ENCODE data around the gene SNRPA1. TPM values are rescaled to one million over a fixed set of nuclear protein-coding genes. Genes with fewer than 3 reads are reported as not detected.

SNRPA1 gene
- total and polyA plus RNA-seq, 9 of the 15 experiments (the other 6 are each of a cell fraction or from before 2014, with no cell fraction given) = 62.7 to 245 (median 189) TPM

GRCh38 chr15:101255615-101256241 lies 39.3 kb downstream of the SNRPA1 start (continued):
- TF ChIP-seq CHCHD3 (CRISPR knock-in tag; IDR thresholded peaks at IDR 0.05) (no peak), RBM25 (IDR thresholded peaks at IDR 0.05; ENCODE audit: low read depth, low read length, severe bottlenecking) (no peak), MTA3 (IDR thresholded peaks at IDR 0.05; ENCODE audit: borderline replicate concordance) (peak; percentile 91; the same call in 1 of the 2 replicates), TCF15 (CRISPR knock-in tag; IDR thresholded peaks at IDR 0.05) (no peak), SUPT5H (IDR thresholded peaks at IDR 0.05) (no peak), SRSF7 (optimal IDR thresholded peaks at IDR 0.05; ENCODE audit: low read depth, low read length) (no peak), ZNF778 (CRISPR knock-in tag; IDR thresholded peaks at IDR 0.05) (no peak), HDAC1 (IDR thresholded peaks at IDR 0.05) (peak in 1 of 2 experiments; percentile 98; a peak in 2 of 4 replicates), SMARCA5 (IDR thresholded peaks at IDR 0.05) (peak; percentile 31; the same call in 1 of the 2 replicates), FOXK1 (CRISPR knock-in tag; IDR thresholded peaks at IDR 0.05; ENCODE audit: borderline replicate concordance) (peak; percentile 82), LEF1 (IDR thresholded peaks at IDR 0.05) (peak; percentile 89), HOXB6 (CRISPR knock-in tag; IDR thresholded peaks at IDR 0.05; ENCODE audit: borderline replicate concordance) (0 out of 2 replicates have a peak, but pooled peaks have one; percentile 24), FOXM1 (IDR thresholded peaks at IDR 0.05; ENCODE audit: low read depth) (peak; percentile 77), FOXM1 (CRISPR knock-in tag; IDR thresholded peaks at IDR 0.05; ENCODE audit: low read depth) (no peak), ZNF41 (CRISPR knock-in tag; conservative IDR thresholded peaks at IDR 0.05) (no peak), CC2D1A (IDR thresholded peaks at IDR 0.05) (peak; percentile 80; the same call in 1 of the 2 replicates), C11orf30 (IDR thresholded peaks at IDR 0.05; ENCODE audit: low read depth) (peak; percentile 91), ARID2 (IDR thresholded peaks at IDR 0.05) (peak; percentile 87), ZNF717 (CRISPR knock-in tag; IDR thresholded peaks at IDR 0.05) (no peak), CEBPZ (IDR thresholded peaks at IDR 0.05; ENCODE audit: borderline replicate concordance, low read depth, low read length) (no peak), E2F8 (IDR thresholded peaks at IDR 0.05; ENCODE audit: low read depth, partially characterized antibody) (peak; percentile 66), POLR3G (IDR thresholded peaks at IDR 0.05; ENCODE audit: extremely low read depth, insufficient read length, insufficient replicate concordance) (no peak), RCOR1 (IDR thresholded peaks at IDR 0.05; ENCODE audit: borderline replicate concordance in 1 of 2, low read depth in 2 of 2, low read length in 2 of 2) (peak; percentile 65 to 96; a peak in 3 of 4 replicates), MAX (CRISPR knock-in tag; IDR thresholded peaks at IDR 0.05) (0 out of 2 replicates have a peak, but pooled peaks have one; percentile 17)

Data from K562 (cell line).